ENCODE results near the gene RGS2.

The RGS2 gene

DNA sequence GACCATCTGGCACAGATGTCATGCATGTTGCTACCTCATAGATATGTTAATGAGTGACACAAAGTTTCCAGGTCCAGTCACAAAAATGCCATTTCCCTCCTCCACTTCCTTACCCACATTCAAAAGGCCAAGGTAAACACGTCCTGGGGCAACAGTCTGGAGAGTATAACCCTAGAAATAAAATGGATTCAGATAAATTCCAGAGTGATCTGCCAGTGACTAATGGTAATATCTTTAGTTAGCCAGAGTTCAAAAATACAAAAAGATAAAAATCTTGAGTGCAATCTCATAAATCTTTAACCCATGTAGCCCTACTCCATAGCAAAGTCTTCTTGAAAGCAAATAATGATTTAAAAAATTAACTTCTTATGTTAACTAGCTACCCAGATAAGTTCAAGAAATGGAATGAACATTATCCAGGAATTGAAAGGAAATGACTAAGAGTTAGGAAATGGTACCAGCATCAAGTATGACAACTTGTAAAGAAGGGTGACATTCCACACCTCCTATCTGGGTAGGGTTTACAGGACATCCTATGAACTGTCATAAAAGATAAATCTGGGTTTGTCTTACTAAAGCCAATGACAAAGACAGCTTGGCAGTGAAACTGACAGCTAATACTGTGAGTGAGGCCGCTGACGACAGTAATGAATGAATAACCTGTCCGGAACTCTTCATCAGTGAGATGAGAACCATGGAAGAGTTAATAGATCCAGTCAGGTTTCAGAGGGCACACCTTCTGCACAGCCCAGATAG is 18.1 kb downstream of the RGS2 start:
- no peak overlapping the region for H3K4me3 ChIP-seq (ENCODE audit: low read depth, low read length)
- ChIA-PET CTCF (no interaction called here), POLR2A (no interaction called here)
- TF ChIP-seq, protein P1, sequence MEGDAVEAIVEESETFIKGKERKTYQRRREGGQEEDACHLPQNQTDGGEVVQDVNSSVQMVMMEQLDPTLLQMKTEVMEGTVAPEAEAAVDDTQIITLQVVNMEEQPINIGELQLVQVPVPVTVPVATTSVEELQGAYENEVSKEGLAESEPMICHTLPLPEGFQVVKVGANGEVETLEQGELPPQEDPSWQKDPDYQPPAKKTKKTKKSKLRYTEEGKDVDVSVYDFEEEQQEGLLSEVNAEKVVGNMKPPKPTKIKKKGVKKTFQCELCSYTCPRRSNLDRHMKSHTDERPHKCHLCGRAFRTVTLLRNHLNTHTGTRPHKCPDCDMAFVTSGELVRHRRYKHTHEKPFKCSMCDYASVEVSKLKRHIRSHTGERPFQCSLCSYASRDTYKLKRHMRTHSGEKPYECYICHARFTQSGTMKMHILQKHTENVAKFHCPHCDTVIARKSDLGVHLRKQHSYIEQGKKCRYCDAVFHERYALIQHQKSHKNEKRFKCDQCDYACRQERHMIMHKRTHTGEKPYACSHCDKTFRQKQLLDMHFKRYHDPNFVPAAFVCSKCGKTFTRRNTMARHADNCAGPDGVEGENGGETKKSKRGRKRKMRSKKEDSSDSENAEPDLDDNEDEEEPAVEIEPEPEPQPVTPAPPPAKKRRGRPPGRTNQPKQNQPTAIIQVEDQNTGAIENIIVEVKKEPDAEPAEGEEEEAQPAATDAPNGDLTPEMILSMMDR (IDR thresholded peaks at IDR 0.05; ENCODE audit: insufficient read depth, low read length, missing control alignments), result no peak
- DNase-seq (ENCODE audit: low read depth, low spot score), result no peak

GRCh38 chr1:192830595-192831246 is 21.9 kb downstream of the RGS2 start:
- POLR2A ChIA-PET, result no interaction called here
- TF ChIP-seq, protein P1 (IDR thresholded peaks at IDR 0.05; ENCODE audit: insufficient read depth, low read length, missing control alignments), result no peak

GRCh38 chr1:192831706-192832355 is 23.0 kb downstream of the RGS2 start:
- CTCF ChIA-PET, result no interaction called here

More at GRCh38 chr1:192830595-192831246, 21.9 kb downstream of the RGS2 start:
- no peak for DNase-seq (ENCODE audit: low read depth, low spot score)
- CTCF ChIA-PET, result no interaction called here
- no peak overlapping the region for H3K4me3 ChIP-seq (ENCODE audit: low read depth, low read length)

GRCh38 chr1:192832492-192832891 is 23.7 kb downstream of the RGS2 start:
- no peak overlapping the region for H3K4me3 ChIP-seq (ENCODE audit: low read depth, low read length)
- ChIA-PET POLR2A (no interaction called here), CTCF (no interaction called here)
- TF ChIP-seq, protein P1 (IDR thresholded peaks at IDR 0.05; ENCODE audit: insufficient read depth, low read length, missing control alignments), result no peak
- DNase-seq (ENCODE audit: low read depth, low spot score), result no peak

More at GRCh38 chr1:192831706-192832355, 23.0 kb downstream of the RGS2 start:
- TF ChIP-seq, protein P1 (IDR thresholded peaks at IDR 0.05; ENCODE audit: insufficient read depth, low read length, missing control alignments), result no peak
- no peak for DNase-seq (ENCODE audit: low read depth, low spot score)
- no peak overlapping the region for H3K4me3 ChIP-seq (ENCODE audit: low read depth, low read length)
- POLR2A ChIA-PET, result no interaction called here

DNA sequence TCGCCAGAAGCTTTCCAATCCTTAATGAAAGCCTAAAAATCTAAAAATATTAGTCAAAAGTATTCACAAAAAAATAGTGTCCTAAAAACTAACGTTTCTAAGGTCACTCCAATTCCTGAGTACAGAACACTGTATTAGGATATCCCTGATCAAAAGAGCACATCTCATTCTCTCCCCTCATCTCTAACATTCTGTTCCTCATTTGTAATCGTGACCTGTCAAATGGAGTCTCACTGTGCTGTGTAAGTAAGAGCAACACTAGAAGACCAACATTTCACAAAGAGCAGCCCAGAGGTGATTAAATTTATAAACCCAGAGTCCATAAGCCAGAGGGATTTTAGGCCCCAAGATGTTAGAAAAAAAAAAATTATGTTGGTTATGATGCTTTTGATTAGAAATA is 26.3 kb downstream of the RGS2 start:
- POLR2A ChIA-PET, result no interaction called here

More for the DNA sequence above, 26.3 kb downstream of the RGS2 start:
- DNase-seq (ENCODE audit: low read depth, low spot score), result no peak
- TF ChIP-seq, protein P1 (IDR thresholded peaks at IDR 0.05; ENCODE audit: insufficient read depth, low read length, missing control alignments), result no peak
- H3K4me3 ChIP-seq (ENCODE audit: low read depth, low read length), result no peak overlapping the region
- CTCF ChIA-PET, result interaction anchor here (1.6 kb wide), 1 partner anchor 29 kb away, joined by 4 read pairs; no protein-coding TSS in a partner anchor
